SK-N-SH (cell line): ENCODE measurements around the gene SLC45A3. TPM values are rescaled to one million over a fixed set of nuclear protein-coding genes. Genes with fewer than 3 reads are reported as not detected.
"Not testable (repeated sequence)": the region's sequence is repeated elsewhere in the genome, so short reads cannot be mapped to it uniquely, and the experiment has no call there.

ENCODE experiments used
- CTCF ChIA-PET: fragments of 300-600, 350-600 bp; formaldehyde crosslinking; extraction: SDS; loops from one replicate; lab custom pipeline; 2021; lab: Yijun Ruan, JAX
- POLR2A ChIA-PET: fragments of 350-600 bp; sonication (Branson Sonifier 250); formaldehyde crosslinking; extraction: SDS; loops from one replicate; lab custom pipeline; 2020; ENCODE audit warnings: antibody characterized with exemption, inconsistent platforms; lab: Yijun Ruan, JAX
- DNase-seq: peaks from one replicate; pipeline ENCODE4 v3.0.0; 2012
- H2AFZ ChIP-seq: fragments of 200-600 bp; sonication (generic); 2 replicates; pipeline ENCODE4 v1.8.1; 2016; ENCODE audit warnings: antibody characterized with exemption, mild to moderate bottlenecking, low read depth
- H3F3A ChIP-seq: fragments of 200-600 bp; sonication (generic); replicated peaks from 2 replicates; pipeline ENCODE3; 2016; ENCODE audit warnings: antibody characterized with exemption, mild to moderate bottlenecking; ENCODE audit not compliant: insufficient read depth
- H3K27ac ChIP-seq, 2 experiments: fragments of 200-500 bp in 1 of 2; fragments of 200-600 bp in 1 of 2; sonication (Bioruptor generic) in 1 of 2; sonication (generic), shearing (Covaris generic) in 1 of 2; 2 replicates each; pipeline versions ENCODE4 v1.5.1 to v1.6.1; 2014 to 2016; ENCODE audit warnings: low read depth in 2 of 2, inconsistent platforms in 1 of 2, low read length in 1 of 2, mild to moderate bottlenecking in 1 of 2, mixed read lengths in 1 of 2
- H3K27me3 ChIP-seq: fragments of 200-600 bp; sonication (generic), shearing (Covaris generic); 2 replicates; pipeline ENCODE4 v1.6.1; 2016; ENCODE audit warnings: mixed run types; ENCODE audit not compliant: insufficient read depth
- H3K36me3 ChIP-seq, 2 experiments: fragments of 200-500 bp in 1 of 2; fragments of 200-600 bp in 1 of 2; sonication (Bioruptor generic) in 1 of 2; sonication (generic) in 1 of 2; replicated peaks in 1 of 2; 2 replicates each; pipeline versions ENCODE3 to v1.5.1; 2014 to 2016; ENCODE audit warnings: low read length in 1 of 2, mild to moderate bottlenecking in 1 of 2; ENCODE audit not compliant: insufficient read depth in 2 of 2, control insufficient read depth in 1 of 2
- H3K4me1 ChIP-seq, 2 experiments: fragments of 200-500 bp in 1 of 2; fragments of 200-600 bp in 1 of 2; sonication (Bioruptor generic) in 1 of 2; sonication (generic), shearing (Covaris generic) in 1 of 2; 2 replicates each; pipeline versions ENCODE4 v1.5.1 to v1.6.1; 2014 to 2016; ENCODE audit warnings: low read depth in 1 of 2, low read length in 1 of 2, mixed run types in 1 of 2; ENCODE audit not compliant: insufficient read depth in 2 of 2, control insufficient read depth in 1 of 2
- H3K4me2 ChIP-seq: fragments of 200-600 bp; sonication (generic), shearing (Covaris generic); 2 replicates; pipeline ENCODE4 v1.6.1; 2017; ENCODE audit warnings: mixed run types
- H3K4me3 ChIP-seq, 2 experiments: fragments of 200-500 bp in 1 of 2; fragments of 200-600 bp in 1 of 2; sonication (Bioruptor generic) in 1 of 2; sonication (generic), shearing (Covaris generic) in 1 of 2; 2 replicates each; pipeline versions ENCODE4 v1.5.1 to v1.8.1; 2014 to 2016; ENCODE audit warnings: low read depth in 2 of 2, inconsistent platforms in 1 of 2, low read length in 1 of 2, mild to moderate bottlenecking in 1 of 2, mixed read lengths in 1 of 2, moderate library complexity in 1 of 2
- H3K79me2 ChIP-seq: fragments of 200-600 bp; sonication (generic); 2 replicates; pipeline ENCODE4 v1.8.1; 2017; ENCODE audit warnings: mild to moderate bottlenecking; ENCODE audit not compliant: insufficient read depth
- H3K9ac ChIP-seq: fragments of 200-600 bp; sonication (generic); 2 replicates; pipeline ENCODE4 v1.6.1; 2017; ENCODE audit warnings: mixed run types
- H3K9me2 ChIP-seq: fragments of 200-600 bp; sonication (generic); 2 replicates; pipeline ENCODE4 v1.6.1; 2017; ENCODE audit warnings: mixed run types
- H3K9me3 ChIP-seq: fragments of 200-600 bp; sonication (generic); 2 replicates; pipeline ENCODE4 v1.6.1; 2017; ENCODE audit warnings: mixed run types, mild to moderate bottlenecking, moderate library complexity
- H4K20me1 ChIP-seq: fragments of 200-600 bp; sonication (generic); 2 replicates; pipeline ENCODE4 v1.6.1; 2017; ENCODE audit warnings: mild to moderate bottlenecking, mixed run types; ENCODE audit not compliant: insufficient read depth
- EP300 ChIP-seq, 2 experiments: IDR thresholded peaks; 2 replicates each; pipeline versions ENCODE4 v1.4.0 to v1.6.1; 2012; ENCODE audit warnings: borderline replicate concordance in 1 of 2, low read depth in 1 of 2, low read length in 1 of 2
- GABPA ChIP-seq: IDR thresholded peaks from 2 replicates; pipeline ENCODE4 v1.4.0; 2012; ENCODE audit warnings: low read depth, mild to moderate bottlenecking
- MEF2A ChIP-seq: IDR thresholded peaks from 2 replicates; pipeline ENCODE4 v1.4.0; 2012; ENCODE audit warnings: low read depth, borderline replicate concordance
- NRF1 ChIP-seq: IDR thresholded peaks from 2 replicates; pipeline ENCODE4 v1.6.1; 2012; ENCODE audit warnings: low read depth, mild to moderate bottlenecking, low read length
- RFX5 ChIP-seq: IDR thresholded peaks from 2 replicates; pipeline ENCODE4 v1.6.1; 2012; ENCODE audit warnings: mild to moderate bottlenecking, improper control_type of control experiment, low read length
- TEAD4 ChIP-seq: IDR thresholded peaks from 2 replicates; pipeline ENCODE4 v1.4.0; 2012; ENCODE audit warnings: mild to moderate bottlenecking, borderline replicate concordance; ENCODE audit not compliant: insufficient read depth
- YY1 ChIP-seq: IDR thresholded peaks from 2 replicates; pipeline ENCODE4 v1.4.0; 2012; ENCODE audit warnings: low read depth, mild to moderate bottlenecking
- WGBS: methylation state at CpG from one replicate; pipeline ENCODE4 v1.1.6; 2017; ENCODE audit warnings: low lambda C conversion rate; 5-methylcytosine and 5-hydroxymethylcytosine counted together
- polyA plus RNA-seq, 3 experiments: library from polyadenylated mRNA; depleted of rRNA; stranded (reverse); fragments of >200 nt; gene quantifications; 2 replicates each; pipeline ENCODE4 v1.2.3, GENCODE V29; 2012
- TF ChIP-seq, protein P1 (sequence below): IDR thresholded peaks from 2 replicates; pipeline ENCODE4 v1.6.1; 2012; ENCODE audit warnings: mild to moderate bottlenecking, low read depth, low read length, moderate library complexity
- TF ChIP-seq, protein P2 (sequence below): fragments of 150-350 bp; IDR thresholded peaks from 2 replicates; pipeline ENCODE4 v1.6.1; 2016; ENCODE audit warnings: mild to moderate bottlenecking, low read depth, low read length
- TF ChIP-seq, protein P3 (sequence below): fragments of 150-350 bp; IDR thresholded peaks from 2 replicates; pipeline ENCODE4 v1.6.1; 2017; ENCODE audit warnings: antibody characterized with exemption, low read length, low read depth, borderline replicate concordance

SLC45A3 gene
- polyA plus RNA-seq, 1 of the 3 experiments (the other 2 are of a cell fraction), result 4.6 TPM

DNA sequence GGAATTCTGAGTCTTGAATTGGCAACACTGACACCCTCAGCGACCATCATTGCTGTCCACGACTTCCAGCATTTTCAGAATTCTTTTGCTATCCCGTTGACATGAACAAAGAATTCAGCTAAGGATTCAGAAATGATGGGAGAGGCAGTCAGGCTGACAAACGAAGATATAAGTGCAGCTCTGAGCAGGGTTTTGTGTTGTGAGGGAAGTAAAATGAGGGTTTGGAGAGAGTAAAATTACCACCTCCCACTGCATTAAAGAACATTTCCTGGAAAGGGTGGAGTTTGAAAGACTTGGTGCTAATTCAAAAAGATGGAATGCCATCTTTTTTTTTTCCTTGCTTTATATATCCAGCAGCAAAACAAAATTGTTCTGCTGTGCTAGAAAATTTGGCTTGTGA is 43.6 kb downstream of the SLC45A3 start:
- H3K27ac ChIP-seq, result no peak overlapping the region; a peak in 1 of 4 replicates
- DNase-seq, result no peak
- H3K9ac ChIP-seq, result no peak overlapping the region
- no peak overlapping the region for H3K4me3 ChIP-seq
- 51% methylated on average over 4 of the region's 4 CpGs for WGBS
- no peaks in the 10 kb centered on the region for H3K27me3 ChIP-seq
- ChIA-PET CTCF (interaction anchor here (1.1 to 8.3 kb wide), 5 partner anchors 20 to 112 kb away, joined by 5 to 67 read pairs (median 8); no protein-coding TSS in a partner anchor), POLR2A (no interaction called here)
- no peaks in the 10 kb centered on the region for H3K36me3 ChIP-seq
- no peak for TF ChIP-seq GABPA
- TF ChIP-seq, protein P1, sequence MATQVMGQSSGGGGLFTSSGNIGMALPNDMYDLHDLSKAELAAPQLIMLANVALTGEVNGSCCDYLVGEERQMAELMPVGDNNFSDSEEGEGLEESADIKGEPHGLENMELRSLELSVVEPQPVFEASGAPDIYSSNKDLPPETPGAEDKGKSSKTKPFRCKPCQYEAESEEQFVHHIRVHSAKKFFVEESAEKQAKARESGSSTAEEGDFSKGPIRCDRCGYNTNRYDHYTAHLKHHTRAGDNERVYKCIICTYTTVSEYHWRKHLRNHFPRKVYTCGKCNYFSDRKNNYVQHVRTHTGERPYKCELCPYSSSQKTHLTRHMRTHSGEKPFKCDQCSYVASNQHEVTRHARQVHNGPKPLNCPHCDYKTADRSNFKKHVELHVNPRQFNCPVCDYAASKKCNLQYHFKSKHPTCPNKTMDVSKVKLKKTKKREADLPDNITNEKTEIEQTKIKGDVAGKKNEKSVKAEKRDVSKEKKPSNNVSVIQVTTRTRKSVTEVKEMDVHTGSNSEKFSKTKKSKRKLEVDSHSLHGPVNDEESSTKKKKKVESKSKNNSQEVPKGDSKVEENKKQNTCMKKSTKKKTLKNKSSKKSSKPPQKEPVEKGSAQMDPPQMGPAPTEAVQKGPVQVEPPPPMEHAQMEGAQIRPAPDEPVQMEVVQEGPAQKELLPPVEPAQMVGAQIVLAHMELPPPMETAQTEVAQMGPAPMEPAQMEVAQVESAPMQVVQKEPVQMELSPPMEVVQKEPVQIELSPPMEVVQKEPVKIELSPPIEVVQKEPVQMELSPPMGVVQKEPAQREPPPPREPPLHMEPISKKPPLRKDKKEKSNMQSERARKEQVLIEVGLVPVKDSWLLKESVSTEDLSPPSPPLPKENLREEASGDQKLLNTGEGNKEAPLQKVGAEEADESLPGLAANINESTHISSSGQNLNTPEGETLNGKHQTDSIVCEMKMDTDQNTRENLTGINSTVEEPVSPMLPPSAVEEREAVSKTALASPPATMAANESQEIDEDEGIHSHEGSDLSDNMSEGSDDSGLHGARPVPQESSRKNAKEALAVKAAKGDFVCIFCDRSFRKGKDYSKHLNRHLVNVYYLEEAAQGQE, result no peak
- H3F3A ChIP-seq, result peaks cover 5% of the 10 kb centered on the region
- no peaks in the 10 kb centered on the region for H3K79me2 ChIP-seq
- H3K9me2 ChIP-seq, result no peaks in the 10 kb centered on the region
- no peak overlapping the region for H2AFZ ChIP-seq
- no peak overlapping the region; the same call in 1 of the 2 replicates for H3K4me2 ChIP-seq
- H4K20me1 ChIP-seq, result no peaks in the 10 kb centered on the region
- H3K9me3 ChIP-seq, result no peaks in the 10 kb centered on the region
- peaks cover 0 to 2% of the 10 kb centered on the region in 2 experiments; a peak in 2 of 4 replicates for H3K4me1 ChIP-seq

DNA sequence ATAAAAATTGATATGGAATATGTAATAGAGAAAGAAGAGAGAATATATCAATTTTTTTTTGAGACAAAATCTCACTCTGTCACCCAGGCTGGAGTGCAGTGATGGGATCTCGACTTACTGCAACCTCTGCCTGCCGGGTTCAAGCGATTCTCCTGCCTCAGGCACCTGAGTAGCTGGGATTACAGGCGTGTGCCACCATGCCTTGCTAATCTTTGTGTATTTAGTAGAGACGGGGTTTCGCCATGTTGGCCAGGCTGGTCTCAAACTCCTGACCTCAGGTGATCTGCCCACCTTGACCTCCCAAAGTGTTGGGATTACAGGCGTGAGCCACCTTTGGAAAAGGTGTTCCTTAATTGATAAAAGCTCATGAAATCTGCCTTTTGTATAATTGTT is 44.2 kb downstream of the SLC45A3 start:
- H3K27ac ChIP-seq, H3K4me1 ChIP-seq, H2AFZ ChIP-seq, H3K4me3 ChIP-seq, H3F3A ChIP-seq, H4K20me1 ChIP-seq, H3K9me3 ChIP-seq, H3K9ac ChIP-seq, H3K9me2 ChIP-seq, H3K27me3 ChIP-seq, H3K79me2 ChIP-seq, POLR2A ChIA-PET, H3K36me3 ChIP-seq, DNase-seq, H3K4me2 ChIP-seq: not testable (repeated sequence)
- WGBS, result 64% methylated on average over 7 of the region's 7 CpGs
- CTCF ChIA-PET, result interaction anchor here (1.1 to 8.3 kb wide), 5 partner anchors 21 to 112 kb away, joined by 5 to 67 read pairs (median 8); no protein-coding TSS in a partner anchor

DNA sequence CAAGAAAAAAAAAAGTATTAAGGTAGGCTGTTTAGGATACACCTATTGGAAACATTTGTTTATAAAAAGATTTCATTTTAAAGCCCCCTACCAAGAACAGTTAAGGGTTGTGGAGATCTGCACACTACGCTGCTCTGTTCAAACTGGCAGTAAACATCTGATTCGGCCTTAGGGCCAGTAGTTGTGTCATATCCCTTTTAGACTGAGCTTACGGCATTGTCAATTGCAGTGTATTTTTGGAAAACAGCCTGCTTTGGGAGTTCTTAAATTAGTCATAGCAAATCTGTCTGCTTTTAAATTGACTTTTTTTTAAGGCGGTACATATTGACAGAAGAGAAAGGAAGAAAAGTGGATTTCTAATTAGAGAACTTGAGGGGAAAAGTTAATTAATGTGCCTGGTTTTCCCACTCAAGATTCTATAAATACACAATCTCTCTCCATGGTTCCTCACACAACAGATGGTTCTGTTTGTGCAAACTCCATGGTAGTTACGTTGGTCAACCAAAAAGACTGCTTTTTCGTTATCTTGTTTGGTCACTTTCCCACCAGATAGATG is 46.8 kb downstream of the SLC45A3 start:
- POLR2A ChIA-PET, result no interaction called here
- Histone ChIP-seq H3K79me2 (peaks cover 26% of the 10 kb centered on the region), H3F3A (peaks cover 13% of the 10 kb centered on the region), H3K9me2 (no peaks in the 10 kb centered on the region), H4K20me1 (no peaks in the 10 kb centered on the region), H3K27me3 (no peaks in the 10 kb centered on the region), H3K9ac (no peak overlapping the region), H3K4me3 (no peak overlapping the region), H3K9me3 (no peaks in the 10 kb centered on the region), H2AFZ (no peak overlapping the region), H3K36me3 (peaks cover 0 to under 1% of the 10 kb centered on the region in 2 experiments), H3K4me1 (peaks cover 0 to 9% of the 10 kb centered on the region in 2 experiments; a peak in 2 of 4 replicates), H3K27ac (no peak overlapping the region), H3K4me2 (no peak overlapping the region)
- DNase-seq, result no peak
- 95% methylated on average over 6 of the region's 6 CpGs for WGBS
- CTCF ChIA-PET, result interaction anchor here (0.7 to 7.5 kb wide), 10 partner anchors 8 to 405 kb away, joined by 3 to 94 read pairs (median 16); partner anchors contain the start of gene NUCKS1
- TF ChIP-seq, protein P2, sequence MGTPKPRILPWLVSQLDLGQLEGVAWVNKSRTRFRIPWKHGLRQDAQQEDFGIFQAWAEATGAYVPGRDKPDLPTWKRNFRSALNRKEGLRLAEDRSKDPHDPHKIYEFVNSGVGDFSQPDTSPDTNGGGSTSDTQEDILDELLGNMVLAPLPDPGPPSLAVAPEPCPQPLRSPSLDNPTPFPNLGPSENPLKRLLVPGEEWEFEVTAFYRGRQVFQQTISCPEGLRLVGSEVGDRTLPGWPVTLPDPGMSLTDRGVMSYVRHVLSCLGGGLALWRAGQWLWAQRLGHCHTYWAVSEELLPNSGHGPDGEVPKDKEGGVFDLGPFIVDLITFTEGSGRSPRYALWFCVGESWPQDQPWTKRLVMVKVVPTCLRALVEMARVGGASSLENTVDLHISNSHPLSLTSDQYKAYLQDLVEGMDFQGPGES, result no peak
- TF ChIP-seq YY1 (no peak), EP300 (IDR thresholded peaks at IDR 0.05; ENCODE audit: borderline replicate concordance in 1 of 2, low read depth in 1 of 2, low read length in 1 of 2) (no peak), TEAD4 (no peak), GABPA (no peak), NRF1 (no peak), MEF2A (no peak), RFX5 (no peak)
- TF ChIP-seq, protein P3, sequence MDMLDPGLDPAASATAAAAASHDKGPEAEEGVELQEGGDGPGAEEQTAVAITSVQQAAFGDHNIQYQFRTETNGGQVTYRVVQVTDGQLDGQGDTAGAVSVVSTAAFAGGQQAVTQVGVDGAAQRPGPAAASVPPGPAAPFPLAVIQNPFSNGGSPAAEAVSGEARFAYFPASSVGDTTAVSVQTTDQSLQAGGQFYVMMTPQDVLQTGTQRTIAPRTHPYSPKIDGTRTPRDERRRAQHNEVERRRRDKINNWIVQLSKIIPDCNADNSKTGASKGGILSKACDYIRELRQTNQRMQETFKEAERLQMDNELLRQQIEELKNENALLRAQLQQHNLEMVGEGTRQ, result no peak
